Measurements from ENCODE around the gene CASP2. TPM values are rescaled to one million over a fixed set of nuclear protein-coding genes. Genes with fewer than 3 reads are reported as not detected.
"Not testable (repeated sequence)": the region's sequence is repeated elsewhere in the genome, so short reads cannot be mapped to it uniquely, and the experiment has no call there.

The CASP2 gene
- total RNA-seq, 4 donors from 2014 or later: 3.1 to 13.9 (median 4.1) TPM

- no peak overlapping the region for H3K4me3 ChIP-seq
- in situ Hi-C loops (cut with MboI; ENCODE audit: low sequenced_read_pairs in 4 of 4): no loop called here
- DNase-seq (no peak), ATAC-seq (no peak)
- H3K27ac ChIP-seq: peak overlapping the region in 1 of 4 donors; percentile 29
- intact Hi-C loops (cut with DNase I; ENCODE audit: low total_unique reads): no loop called here
- no peaks in the 10 kb centered on the region for H3K9me3 ChIP-seq
- H3K27me3 ChIP-seq: no peaks in the 10 kb centered on the region
- TF ChIP-seq CTCF (IDR thresholded peaks at IDR 0.05 in 4 of 5, conservative IDR thresholded peaks at IDR 0.05 in 1 of 5) (no peak), POLR2A (IDR thresholded peaks at IDR 0.05) (no peak)
- no peaks in the 10 kb centered on the region for H3K36me3 ChIP-seq
- H3K4me1 ChIP-seq: peaks cover 6 to 14% of the 10 kb centered on the region in 2 donors
These were observed 29.3 kb upstream of the CASP2 start for GRCh38 chr7:143258831-143259230.

- Histone ChIP-seq H3K4me3 (no peak overlapping the region), H3K27ac (no peak overlapping the region), H3K4me1 (peaks cover 10 to 22% of the 10 kb centered on the region in 2 donors), H3K9me3 (no peaks in the 10 kb centered on the region), H3K27me3 (no peaks in the 10 kb centered on the region), H3K36me3 (no peaks in the 10 kb centered on the region)
- TF ChIP-seq CTCF (IDR thresholded peaks at IDR 0.05 in 4 of 5, conservative IDR thresholded peaks at IDR 0.05 in 1 of 5): no peak
- TF ChIP-seq POLR2A (IDR thresholded peaks at IDR 0.05): no peak
- in situ Hi-C loops (cut with MboI; ENCODE audit: low sequenced_read_pairs in 4 of 4) (no loop called here), intact Hi-C loops (cut with DNase I; ENCODE audit: low total_unique reads) (no loop called here)
- ATAC-seq: no peak
- DNase-seq: no peak
These were observed 28.4 kb upstream of the CASP2 start for GRCh38 chr7:143259765-143260164.

- H3K36me3 ChIP-seq: peaks cover 0 to 7% of the 10 kb centered on the region in 2 donors
These were observed 26.2 kb upstream of the CASP2 start for GRCh38 chr7:143261901-143262300.

GRCh38 chr7:143263266-143264195 is 24.6 kb upstream of the CASP2 start, which contains the start of gene GSTK1:
GSTK1 (plus strand) TSS chr7:143263441; CDS start chr7:143263514, 73 bp downstream.
- intact Hi-C loops (cut with DNase I; ENCODE audit: low total_unique reads): loop anchor here (2.0 kb wide), 1 partner anchor 117 kb away; the partner anchor contains the start of gene ZYX
- H3K4me3 ChIP-seq: peak within 1 kb of the TSS; percentile 74 to 96 (median 82)
- in situ Hi-C loops (cut with MboI; ENCODE audit: low sequenced_read_pairs in 4 of 4): no loop called here

More at GRCh38 chr7:143261901-143262300, 26.2 kb upstream of the CASP2 start:
- Histone ChIP-seq H3K9me3 (no peaks in the 10 kb centered on the region), H3K27me3 (no peaks in the 10 kb centered on the region), H3K4me3 (no peak overlapping the region), H3K27ac (no peak overlapping the region), H3K4me1 (peaks cover 10 to 28% of the 10 kb centered on the region in 2 donors)
- TF ChIP-seq POLR2A (IDR thresholded peaks at IDR 0.05) (no peak), CTCF (IDR thresholded peaks at IDR 0.05 in 4 of 5, conservative IDR thresholded peaks at IDR 0.05 in 1 of 5) (no peak)
- ATAC-seq (no peak), DNase-seq (no peak)
- intact Hi-C loops (cut with DNase I; ENCODE audit: low total_unique reads): loop anchor here (2.0 kb wide), 1 partner anchor 119 kb away; the partner anchor contains the start of gene ZYX
- in situ Hi-C loops (cut with MboI; ENCODE audit: low sequenced_read_pairs in 4 of 4): no loop called here

GRCh38 chr7:143264196-143264568 is 24.0 kb upstream of the CASP2 start:
- H3K9me3 ChIP-seq; in situ Hi-C loops (cut with MboI; ENCODE audit: low sequenced_read_pairs in 4 of 4); H3K27me3 ChIP-seq; ATAC-seq; DNase-seq; intact Hi-C loops (cut with DNase I; ENCODE audit: low total_unique reads): not testable (repeated sequence)
- Histone ChIP-seq H3K36me3 (peaks cover 0 to 30% of the 10 kb centered on the region in 2 donors), H3K27ac (peak overlapping the region; percentile 80 to 88 (median 87)), H3K4me3 (peak overlapping the region; percentile 74 to 96 (median 82)), H3K4me1 (peaks cover 10 to 20% of the 10 kb centered on the region in 2 donors)

More at GRCh38 chr7:143263266-143264195, 24.6 kb upstream of the CASP2 start, which contains the start of gene GSTK1:
- Histone ChIP-seq H3K27ac (peak within 1 kb of the TSS; percentile 80 to 88 (median 87)), H3K4me1 (peaks cover 10 to 27% of the 10 kb centered on the region in 2 donors), H3K9me3 (no peaks in the 10 kb centered on the region), H3K27me3 (no peaks in the 10 kb centered on the region), H3K36me3 (peaks cover 0 to 23% of the 10 kb centered on the region in 2 donors)
- ATAC-seq (peak; percentile 91 to 92), DNase-seq (peak; percentile 61 to 68)
- TF ChIP-seq CTCF (IDR thresholded peaks at IDR 0.05 in 4 of 5, conservative IDR thresholded peaks at IDR 0.05 in 1 of 5): no peak
- TF ChIP-seq POLR2A (IDR thresholded peaks at IDR 0.05): peak; percentile 46 to 59

Data from gastrocnemius medialis (tissue), 4 donors.